Transverse colon (tissue), 4 donors: ENCODE measurements around the gene TP73.
A peak's percentile ranks its signal among the peaks of the same experiment; 100 is the strongest.

Experiments used
- EP300 ChIP-seq: sonication (generic); formaldehyde crosslinking; IDR thresholded peaks from one replicate; pipeline ENCODE4 v1.6.1; 2017; ENCODE audit warnings: antibody characterized with exemption, low read depth
- POLR2A ChIP-seq: fragments of 450-650 bp; IDR thresholded peaks from one replicate; pipeline ENCODE4 v1.6.1; 2016; ENCODE audit warnings: antibody characterized with exemption, mild to moderate bottlenecking, moderate library complexity
- POLR2AphosphoS5 ChIP-seq, 3 donors: sonication (generic); formaldehyde crosslinking; IDR thresholded peaks; one replicate each; pipeline ENCODE4 v1.6.1; 2016; ENCODE audit warnings: antibody characterized with exemption in 3 of 3
- TF ChIP-seq, protein P1 (sequence below), 5 experiments: fragments of 200-600 bp in 3 of 5; fragments of 450-650 bp in 2 of 5; sonication (generic) in 3 of 5; IDR thresholded peaks; 1 replicate in 2 of 5; 2 replicates in 3 of 5; pipeline ENCODE4 v1.5.1; 2016 to 2017; ENCODE audit warnings: antibody characterized with exemption in 5 of 5, inconsistent platforms in 3 of 5, mild to moderate bottlenecking in 2 of 5, moderate library complexity in 1 of 5

DNA sequence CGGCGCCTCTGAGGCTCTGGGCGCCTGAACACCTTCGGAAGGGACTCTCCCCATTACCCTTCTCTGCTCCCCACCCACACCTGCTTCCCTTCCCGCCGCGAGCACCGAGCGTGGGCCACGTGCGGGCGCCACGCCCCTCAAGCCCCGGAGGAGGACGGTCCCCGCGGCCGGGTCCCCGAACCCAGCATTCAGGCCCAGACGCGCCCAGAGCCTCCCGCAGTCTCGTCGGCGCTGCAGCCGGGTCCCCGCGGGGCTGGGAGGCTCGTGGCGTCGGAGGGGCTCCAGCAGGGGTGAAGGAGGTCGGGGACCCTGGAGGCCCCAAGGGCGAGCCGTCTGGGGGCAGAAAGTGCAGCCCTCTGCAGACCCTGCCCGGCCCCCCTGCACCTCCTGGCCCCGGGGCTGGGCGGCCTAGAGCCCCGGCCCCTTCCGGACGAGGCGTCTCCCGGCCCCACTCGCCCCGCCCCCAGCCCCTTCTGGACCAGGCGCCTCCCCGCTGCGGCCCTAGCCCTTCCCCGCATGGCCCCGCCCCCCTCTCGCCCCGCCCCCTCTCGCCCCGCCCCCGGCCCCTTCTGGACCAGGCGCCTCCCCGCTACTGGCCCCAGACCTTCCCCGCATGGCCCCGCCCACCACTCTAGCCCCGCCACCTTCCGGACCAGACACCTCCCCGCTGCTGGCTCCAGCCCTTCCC is 119.9 kb downstream of the TP73 start:
- TF ChIP-seq POLR2A (no peak), POLR2AphosphoS5 (IDR thresholded peaks at IDR 0.05) (peak in 1 of 3 donors; percentile 24), EP300 (no peak)
- TF ChIP-seq, protein P1, sequence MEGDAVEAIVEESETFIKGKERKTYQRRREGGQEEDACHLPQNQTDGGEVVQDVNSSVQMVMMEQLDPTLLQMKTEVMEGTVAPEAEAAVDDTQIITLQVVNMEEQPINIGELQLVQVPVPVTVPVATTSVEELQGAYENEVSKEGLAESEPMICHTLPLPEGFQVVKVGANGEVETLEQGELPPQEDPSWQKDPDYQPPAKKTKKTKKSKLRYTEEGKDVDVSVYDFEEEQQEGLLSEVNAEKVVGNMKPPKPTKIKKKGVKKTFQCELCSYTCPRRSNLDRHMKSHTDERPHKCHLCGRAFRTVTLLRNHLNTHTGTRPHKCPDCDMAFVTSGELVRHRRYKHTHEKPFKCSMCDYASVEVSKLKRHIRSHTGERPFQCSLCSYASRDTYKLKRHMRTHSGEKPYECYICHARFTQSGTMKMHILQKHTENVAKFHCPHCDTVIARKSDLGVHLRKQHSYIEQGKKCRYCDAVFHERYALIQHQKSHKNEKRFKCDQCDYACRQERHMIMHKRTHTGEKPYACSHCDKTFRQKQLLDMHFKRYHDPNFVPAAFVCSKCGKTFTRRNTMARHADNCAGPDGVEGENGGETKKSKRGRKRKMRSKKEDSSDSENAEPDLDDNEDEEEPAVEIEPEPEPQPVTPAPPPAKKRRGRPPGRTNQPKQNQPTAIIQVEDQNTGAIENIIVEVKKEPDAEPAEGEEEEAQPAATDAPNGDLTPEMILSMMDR (IDR thresholded peaks at IDR 0.05), result no peak
